Trophoblast cell (in vitro differentiated cells and primary cell): ENCODE results near the gene PRKCE.
A peak's percentile ranks its signal among the peaks of the same experiment; 100 is the strongest.

ENCODE experiments used
- DNase-seq, 2 donors: peaks; one replicate each; pipeline ENCODE4 v3.0.0-alpha.2; 2016
- H2AFZ ChIP-seq: 2 replicates; pipeline ENCODE4 v1.6.1; 2013; ENCODE audit warnings: low read length, moderate library complexity, mild to moderate bottlenecking; ENCODE audit not compliant: insufficient read depth, poor library complexity
- H2AK5ac ChIP-seq: 2 replicates; pipeline ENCODE4 v1.6.1; 2013; ENCODE audit warnings: mild to moderate bottlenecking, low read length
- H2BK120ac ChIP-seq: 2 replicates; pipeline ENCODE4 v1.6.1; 2013; ENCODE audit warnings: low read length, mild to moderate bottlenecking, moderate library complexity; ENCODE audit not compliant: insufficient read depth, poor library complexity
- H2BK12ac ChIP-seq: 2 replicates; pipeline ENCODE4 v1.6.1; 2013; ENCODE audit warnings: mild to moderate bottlenecking, low read length, moderate library complexity
- H2BK5ac ChIP-seq: 2 replicates; pipeline ENCODE4 v1.6.1; 2013; ENCODE audit warnings: low read length, low read depth, moderate library complexity, mild to moderate bottlenecking; ENCODE audit not compliant: poor library complexity
- H3K14ac ChIP-seq: 2 replicates; pipeline ENCODE4 v1.6.1; 2013; ENCODE audit warnings: mild to moderate bottlenecking, low read length
- H3K18ac ChIP-seq: 2 replicates; pipeline ENCODE4 v1.6.1; 2013; ENCODE audit warnings: mild to moderate bottlenecking, low read length
- H3K23ac ChIP-seq: 2 replicates; pipeline ENCODE4 v1.6.1; 2013; ENCODE audit warnings: low read length
- H3K27ac ChIP-seq: 2 replicates; pipeline ENCODE4 v1.5.1; 2013; ENCODE audit warnings: low read depth, mild to moderate bottlenecking, inconsistent platforms, low read length, moderate library complexity
- H3K27me3 ChIP-seq: 2 replicates; pipeline ENCODE4 v1.6.1; 2013; ENCODE audit warnings: inconsistent platforms, mild to moderate bottlenecking, low read length, moderate library complexity; ENCODE audit not compliant: insufficient read depth
- H3K36me3 ChIP-seq, 2 experiments: 1 replicate in 1 of 2; 2 replicates in 1 of 2; pipeline ENCODE4 v1.6.1; 2013; ENCODE audit warnings: low read length in 2 of 2, mild to moderate bottlenecking in 2 of 2, moderate library complexity in 1 of 2; ENCODE audit not compliant: insufficient read depth in 2 of 2, control insufficient read depth in 1 of 2
- H3K4ac ChIP-seq: 2 replicates; pipeline ENCODE4 v1.6.1; 2013; ENCODE audit warnings: low read depth, mild to moderate bottlenecking, low read length, moderate library complexity
- H3K4me1 ChIP-seq, 2 experiments: 1 replicate in 1 of 2; 2 replicates in 1 of 2; pipeline ENCODE4 v1.6.1; 2013; ENCODE audit warnings: low read length in 2 of 2, mild to moderate bottlenecking in 2 of 2, moderate library complexity in 1 of 2; ENCODE audit not compliant: insufficient read depth in 2 of 2, control insufficient read depth in 1 of 2
- H3K4me2 ChIP-seq: 2 replicates; pipeline ENCODE4 v1.6.1; 2013; ENCODE audit warnings: inconsistent platforms, mild to moderate bottlenecking, low read length, moderate library complexity
- H3K4me3 ChIP-seq: 2 replicates; pipeline ENCODE4 v1.5.1; 2013; ENCODE audit warnings: mild to moderate bottlenecking, low read depth, low read length, inconsistent platforms
- H3K79me1 ChIP-seq: one replicate; pipeline ENCODE4 v1.6.1; 2013; ENCODE audit warnings: low read length
- H3K79me2 ChIP-seq: 2 replicates; pipeline ENCODE4 v1.6.1; 2013; ENCODE audit warnings: low read length, mild to moderate bottlenecking; ENCODE audit not compliant: control insufficient read depth, insufficient read depth, poor library complexity
- H3K9ac ChIP-seq: 2 replicates; pipeline ENCODE4 v1.6.1; 2013; ENCODE audit warnings: mild to moderate bottlenecking, low read length
- H3K9me3 ChIP-seq: 2 replicates; pipeline ENCODE4 v1.6.1; 2013; ENCODE audit warnings: low read depth, mild to moderate bottlenecking, control low read depth, inconsistent platforms, low read length; ENCODE audit not compliant: insufficient read depth
- H4K12ac ChIP-seq: 2 replicates; pipeline ENCODE4 v1.6.1; 2013; ENCODE audit warnings: low read depth, mild to moderate bottlenecking, low read length, moderate library complexity
- H4K8ac ChIP-seq: 2 replicates; pipeline ENCODE4 v1.6.1; 2013; ENCODE audit warnings: low read depth, mild to moderate bottlenecking, low read length, moderate library complexity
- H4K91ac ChIP-seq: one replicate; pipeline ENCODE4 v1.6.1; 2013; ENCODE audit warnings: low read depth, mild to moderate bottlenecking, low read length, moderate library complexity
- WGBS: extraction: QIAGEN DNeasy Blood & Tissue Kit; methylation state at CpG from one replicate; pipeline ENCODE4 v1.1.7; 2013; ENCODE audit warnings: missing lambda C conversion rate; ENCODE audit not compliant: insufficient read length, insufficient coverage; ENCODE audit errors: extremely low coverage; 5-methylcytosine and 5-hydroxymethylcytosine counted together

The PRKCE gene

GRCh38 chr2:45776160-45776955, 124.9 kb downstream of the PRKCE start:
- H3K27ac ChIP-seq = no peak overlapping the region
- H2AK5ac ChIP-seq = no peak overlapping the region
- H3K36me3 ChIP-seq = no peaks in the 10 kb centered on the region
- DNase-seq = peak; percentile 42 to 90
- no peaks in the 10 kb centered on the region for H3K79me1 ChIP-seq
- no peaks in the 10 kb centered on the region for H3K27me3 ChIP-seq
- H3K14ac ChIP-seq = no peak overlapping the region
- H2AFZ ChIP-seq = no peak overlapping the region
- no peak overlapping the region for H3K4me3 ChIP-seq
- no peak overlapping the region for H3K9ac ChIP-seq
- no CpG with 5 or more reads among the region's 7 CpGs for WGBS
- H3K79me2 ChIP-seq = no peaks in the 10 kb centered on the region
- H3K9me3 ChIP-seq = no peaks in the 10 kb centered on the region
- H3K4me1 ChIP-seq = no peaks in the 10 kb centered on the region
- no peak overlapping the region for H3K23ac ChIP-seq
- no peak overlapping the region for H2BK5ac ChIP-seq
- no peak overlapping the region for H4K8ac ChIP-seq
- no peak overlapping the region for H2BK12ac ChIP-seq
- no peak overlapping the region for H3K4me2 ChIP-seq
- H4K12ac ChIP-seq = no peak overlapping the region
- no peak overlapping the region for H2BK120ac ChIP-seq
- no peak overlapping the region for H4K91ac ChIP-seq
- H3K18ac ChIP-seq = no peak overlapping the region
- H3K4ac ChIP-seq = no peak overlapping the region

GRCh38 chr2:45777996-45778719, 126.7 kb downstream of the PRKCE start:
- no peaks in the 10 kb centered on the region for H3K79me2 ChIP-seq
- no peak overlapping the region for H3K9ac ChIP-seq
- no peaks in the 10 kb centered on the region for H3K4me1 ChIP-seq
- H4K91ac ChIP-seq = no peak overlapping the region
- H3K18ac ChIP-seq = no peak overlapping the region
- no peak for DNase-seq
- H3K4me2 ChIP-seq = no peak overlapping the region
- no peaks in the 10 kb centered on the region for H3K27me3 ChIP-seq
- no peak overlapping the region for H2BK120ac ChIP-seq
- no peak overlapping the region for H3K4me3 ChIP-seq
- no peak overlapping the region for H2AK5ac ChIP-seq
- H2BK5ac ChIP-seq = no peak overlapping the region
- H4K8ac ChIP-seq = no peak overlapping the region
- no peaks in the 10 kb centered on the region for H3K79me1 ChIP-seq
- H3K23ac ChIP-seq = no peak overlapping the region
- H2BK12ac ChIP-seq = no peak overlapping the region
- H2AFZ ChIP-seq = no peak overlapping the region
- no peak overlapping the region for H4K12ac ChIP-seq
- no peaks in the 10 kb centered on the region for H3K36me3 ChIP-seq
- no CpG with 5 or more reads among the region's 10 CpGs for WGBS
- H3K14ac ChIP-seq = no peak overlapping the region
- H3K9me3 ChIP-seq = no peaks in the 10 kb centered on the region
- H3K4ac ChIP-seq = no peak overlapping the region
- no peak overlapping the region for H3K27ac ChIP-seq

- Histone ChIP-seq H3K23ac (no peak overlapping the region), H3K18ac (no peak overlapping the region), H3K4me1 (no peaks in the 10 kb centered on the region), H3K4me2 (no peak overlapping the region), H2AK5ac (no peak overlapping the region), H3K36me3 (no peaks in the 10 kb centered on the region), H4K91ac (no peak overlapping the region), H3K79me2 (no peaks in the 10 kb centered on the region), H3K4ac (no peak overlapping the region), H2BK5ac (no peak overlapping the region), H3K9ac (no peak overlapping the region), H4K8ac (no peak overlapping the region), H3K14ac (no peak overlapping the region), H3K79me1 (no peaks in the 10 kb centered on the region), H2AFZ (no peak overlapping the region), H3K27me3 (no peaks in the 10 kb centered on the region), H3K27ac (no peak overlapping the region), H3K9me3 (no peaks in the 10 kb centered on the region), H4K12ac (no peak overlapping the region), H2BK120ac (no peak overlapping the region), H2BK12ac (no peak overlapping the region), H3K4me3 (no peak overlapping the region)
- DNase-seq = peak; percentile 62 to 92
- no CpG with 5 or more reads among the region's 11 CpGs for WGBS
Observed at GRCh38 chr2:45778720-45779171, 127.3 kb downstream of the PRKCE start.

- no peak overlapping the region for H2AFZ ChIP-seq
- no peak overlapping the region for H2AK5ac ChIP-seq
- peaks cover 3% of the 10 kb centered on the region for H3K9me3 ChIP-seq
- H2BK5ac ChIP-seq = no peak overlapping the region
- no peak overlapping the region for H4K12ac ChIP-seq
- H3K4me1 ChIP-seq = no peaks in the 10 kb centered on the region
- H3K14ac ChIP-seq = no peak overlapping the region
- no peak overlapping the region for H3K18ac ChIP-seq
- H3K36me3 ChIP-seq = no peaks in the 10 kb centered on the region
- no peak overlapping the region for H4K91ac ChIP-seq
- WGBS = no CpG with 5 or more reads among the region's 10 CpGs
- H3K79me2 ChIP-seq = no peaks in the 10 kb centered on the region
- H4K8ac ChIP-seq = no peak overlapping the region
- no peak overlapping the region for H3K4ac ChIP-seq
- no peak for DNase-seq
- H3K9ac ChIP-seq = no peak overlapping the region
- H3K4me2 ChIP-seq = no peak overlapping the region
- no peaks in the 10 kb centered on the region for H3K79me1 ChIP-seq
- H2BK120ac ChIP-seq = no peak overlapping the region
- H3K27me3 ChIP-seq = no peaks in the 10 kb centered on the region
- H3K23ac ChIP-seq = no peak overlapping the region
- H3K27ac ChIP-seq = no peak overlapping the region
- no peak overlapping the region for H3K4me3 ChIP-seq
- no peak overlapping the region for H2BK12ac ChIP-seq
Observed at GRCh38 chr2:45780541-45781463, 129.3 kb downstream of the PRKCE start.
